DMS153 (cell line): Measurements from ENCODE around the gene THAP2.

Experiments used
- DNase-seq: peaks from one replicate; lab custom pipeline; 2025; lab: John Stamatoyannopoulos, UW

The THAP2 gene

DNA sequence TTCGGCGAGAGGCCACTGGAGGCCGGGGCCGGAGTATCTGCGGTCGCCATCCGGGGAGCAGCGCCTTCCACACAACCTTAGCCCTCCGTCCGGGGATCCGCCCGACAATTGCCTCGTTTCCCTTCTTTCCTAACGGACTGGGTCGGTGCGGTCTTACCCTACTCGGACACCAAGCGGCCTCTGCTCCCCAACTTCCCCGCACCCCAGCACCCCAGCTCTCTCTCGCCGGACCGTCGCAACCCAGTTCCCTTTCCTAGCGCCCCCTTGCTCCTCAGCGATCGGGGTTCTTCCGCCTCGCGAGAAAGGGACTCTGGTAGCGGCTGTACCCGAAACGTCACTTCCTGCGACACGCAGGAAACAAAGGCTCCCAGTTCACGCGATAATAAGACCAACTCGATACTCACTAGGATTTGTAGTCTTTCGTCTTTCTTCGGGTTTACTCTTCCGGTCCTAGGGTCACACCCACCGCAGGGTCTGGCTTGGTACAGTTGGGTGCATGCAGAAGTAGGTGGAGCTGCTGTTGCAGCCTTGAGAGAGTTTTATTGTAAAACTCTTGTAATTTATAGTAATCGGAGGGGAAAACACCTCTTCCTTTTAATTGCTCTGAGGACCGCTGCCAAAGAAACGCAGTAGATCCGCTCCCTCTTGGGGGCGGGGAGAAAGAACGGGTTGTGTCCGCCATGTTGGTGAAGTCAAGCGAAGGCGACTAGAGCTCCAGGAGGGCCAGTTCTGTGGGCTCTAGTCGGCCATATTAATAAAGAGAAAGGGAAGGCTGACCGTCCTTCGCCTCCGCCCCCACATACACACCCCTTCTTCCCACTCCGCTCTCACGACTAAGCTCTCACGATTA is at the start of gene THAP2, which contains the start of gene ZFC3H1:
TSS of gene THAP2 (plus strand) at position 741 of the 850 bp plus-strand sequence. CDS start 209 bp downstream, outside the sequence.
TSS of gene ZFC3H1 (minus strand) at position 288 of the 850 bp plus-strand sequence. CDS start at position 50, 238 bp downstream.
- peak; percentile 99 for DNase-seq

DNA sequence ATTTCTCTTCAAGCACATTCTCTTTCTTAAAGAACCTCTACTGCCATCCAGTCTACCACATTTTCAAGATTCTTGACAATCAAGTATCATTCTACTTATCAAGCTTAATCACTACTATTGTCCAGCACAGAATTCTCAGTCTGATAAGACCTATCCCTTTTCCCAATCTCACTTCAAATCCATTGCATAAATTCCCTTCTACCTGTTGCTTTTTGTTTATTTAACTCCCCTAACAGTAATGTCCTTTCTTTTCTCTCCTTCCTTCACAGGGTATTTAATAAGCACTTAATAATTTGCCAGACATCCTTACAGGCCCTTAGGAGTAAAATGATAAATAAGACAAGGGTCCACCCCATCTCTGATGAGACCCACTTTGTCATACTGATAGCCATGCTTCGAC is 42.2 kb upstream of the THAP2 start:
- no peak for DNase-seq

DNA sequence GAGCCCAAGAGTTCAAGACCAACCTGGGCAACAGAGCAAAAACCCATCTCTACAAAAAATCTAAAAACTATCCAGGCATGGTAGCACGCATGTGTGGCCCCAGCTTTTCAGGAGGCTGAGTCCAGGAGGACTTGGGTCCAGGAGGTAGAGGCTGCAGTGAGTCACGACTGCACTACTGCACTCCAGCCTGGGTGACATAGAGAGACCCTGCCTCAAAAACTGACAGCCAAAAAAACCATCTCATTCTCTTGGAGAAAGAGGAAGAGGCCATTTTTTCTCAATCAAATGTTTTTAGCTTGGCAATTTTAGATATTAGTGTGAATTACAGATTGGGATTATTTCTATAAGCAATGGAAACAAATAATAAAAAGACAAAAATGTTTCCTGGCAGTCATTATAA is 38.6 kb upstream of the THAP2 start:
- no peak for DNase-seq

DNA sequence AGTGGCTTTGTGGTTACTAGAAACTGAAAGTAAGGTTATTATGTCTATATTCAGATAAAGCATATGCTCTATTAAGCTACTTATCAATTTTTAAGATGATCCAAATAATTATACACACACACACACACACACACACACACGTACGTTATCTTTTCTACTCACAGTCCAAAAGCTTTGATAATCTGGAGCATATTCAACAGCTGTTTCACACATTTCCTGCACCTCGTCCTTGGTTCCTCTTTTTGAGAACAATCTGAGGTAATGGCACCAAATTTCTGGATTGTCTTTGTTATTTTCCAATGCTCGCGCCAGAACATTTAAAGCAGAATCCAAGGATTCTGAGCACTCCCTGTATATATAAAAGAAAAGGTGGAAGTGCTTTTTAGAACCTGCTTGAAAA is 38.0 kb upstream of the THAP2 start:
- no peak for DNase-seq

DNA sequence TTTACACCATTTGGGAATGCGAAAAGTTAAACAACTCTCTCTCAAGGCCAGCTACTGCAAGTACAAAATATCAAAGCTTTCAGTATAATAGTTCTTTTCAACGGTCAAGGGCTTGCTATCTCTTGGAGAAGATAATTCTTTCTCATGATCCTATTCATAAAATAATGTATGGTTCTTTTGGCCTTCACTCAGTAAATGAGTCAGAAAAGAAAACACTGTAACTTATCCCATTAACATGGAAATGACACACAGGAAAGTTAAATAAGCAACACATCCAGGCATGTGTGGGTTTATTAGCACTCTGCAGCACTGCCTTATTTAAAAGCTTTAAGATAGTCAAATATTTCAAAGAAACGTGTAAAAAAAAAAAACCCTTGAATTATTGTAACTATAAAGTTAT is 37.3 kb upstream of the THAP2 start:
- DNase-seq: no peak

DNA sequence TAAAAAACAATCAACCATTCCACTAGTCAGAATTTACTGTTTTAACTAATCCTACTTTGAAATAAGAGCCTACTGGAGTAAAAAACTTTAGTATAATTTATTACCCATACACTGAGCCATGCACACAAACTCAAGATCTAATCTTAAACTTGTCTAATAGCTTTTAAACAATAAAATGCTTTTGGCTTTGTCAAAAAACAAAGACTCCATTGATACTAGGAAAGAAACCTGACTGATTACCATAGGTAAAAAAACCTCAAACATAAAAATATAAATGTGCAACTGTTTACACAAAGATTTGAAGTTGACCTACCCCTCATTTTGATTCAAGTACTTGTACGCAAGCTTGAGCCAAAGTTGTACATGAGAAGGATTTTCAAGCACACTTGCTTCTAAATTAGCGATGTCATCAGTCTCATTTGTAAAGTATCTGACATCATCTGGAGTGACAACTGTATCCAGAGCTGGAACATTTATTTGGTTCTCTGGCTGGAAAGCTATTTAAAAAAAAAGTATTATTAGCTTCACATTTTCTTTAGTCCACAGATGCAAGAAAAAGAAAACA is 36.6 kb upstream of the THAP2 start:
- no peak for DNase-seq

DNA sequence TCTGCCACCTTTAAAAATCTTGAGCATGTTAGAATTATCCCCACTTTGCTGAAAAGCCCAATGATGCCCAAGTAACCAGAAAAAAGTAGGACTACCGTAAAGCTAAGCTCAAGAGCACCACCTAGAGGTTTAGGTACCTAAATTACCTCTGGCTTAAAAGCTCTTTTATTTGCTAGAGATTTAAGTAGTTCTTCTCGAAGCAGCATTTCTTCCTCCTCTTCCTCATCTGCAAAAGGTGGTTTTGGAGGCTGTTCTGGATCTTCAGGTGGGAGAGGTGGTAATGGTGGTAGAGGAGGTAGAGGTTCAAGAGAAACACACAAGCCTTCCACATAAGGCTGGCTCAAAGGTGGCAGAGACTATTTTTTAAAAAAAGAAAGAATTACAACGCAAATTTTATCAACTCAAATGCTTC is 27.4 kb upstream of the THAP2 start:
- DNase-seq: peak; percentile 2

DNA sequence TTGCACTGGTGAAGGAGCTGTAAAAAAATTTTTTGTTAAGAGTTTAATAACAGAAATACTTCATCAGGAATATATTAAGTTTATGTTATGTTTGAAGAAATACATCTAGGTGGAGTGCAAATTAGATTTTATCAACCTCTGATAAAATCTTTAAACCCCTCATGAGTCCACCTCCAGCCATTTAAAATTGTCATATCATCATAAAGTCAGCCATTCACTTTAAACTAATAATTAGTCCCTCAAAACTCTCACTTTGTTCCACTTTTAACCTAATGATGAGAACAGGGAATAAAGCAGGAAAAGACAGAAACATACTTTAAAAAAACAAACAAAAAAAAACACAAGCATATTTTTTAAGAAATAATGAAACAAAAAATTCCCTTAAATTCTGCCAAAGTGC is 25.6 kb upstream of the THAP2 start:
- no peak for DNase-seq

DNA sequence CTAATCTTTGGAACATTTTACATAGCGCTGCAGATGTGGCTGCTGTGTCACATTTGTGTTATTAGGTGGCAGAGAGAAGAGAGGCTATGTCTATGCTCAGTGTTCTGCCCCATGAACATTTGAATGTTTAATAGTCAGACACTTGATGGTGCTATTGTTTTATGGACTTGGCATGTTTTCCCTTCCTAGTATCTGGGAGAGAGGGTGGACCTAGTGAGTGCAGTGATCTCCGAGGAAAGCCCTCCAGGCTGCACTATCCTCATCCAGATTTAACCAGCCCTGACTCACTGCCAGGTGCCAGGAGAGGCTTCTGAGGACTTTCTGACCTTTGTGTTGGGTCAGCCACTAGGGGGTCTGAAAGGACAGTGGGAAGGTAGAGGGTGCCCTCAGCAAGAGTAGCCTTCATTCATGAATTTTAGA is 24.8 kb upstream of the THAP2 start:
- no peak for DNase-seq

DNA sequence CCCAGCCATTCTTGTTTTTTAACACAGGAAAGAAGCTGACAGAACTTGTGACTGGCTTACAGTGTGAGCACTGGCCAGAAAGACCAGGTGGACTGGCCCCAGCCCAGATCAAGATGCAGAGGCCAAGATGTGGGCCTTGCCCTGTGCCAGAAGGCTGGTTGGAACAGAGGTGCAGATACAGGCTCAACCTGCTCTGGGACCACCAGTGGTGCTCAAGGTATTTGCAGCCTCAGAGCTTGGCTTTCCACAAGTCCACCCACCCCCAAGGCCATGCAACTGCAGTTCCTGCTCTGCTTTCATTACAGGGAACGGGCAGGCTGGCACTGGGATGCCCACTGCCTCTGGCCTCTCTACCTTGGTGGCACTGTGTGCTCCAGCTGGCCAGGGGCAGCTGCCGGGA is 23.8 kb upstream of the THAP2 start:
- DNase-seq: no peak

DNA sequence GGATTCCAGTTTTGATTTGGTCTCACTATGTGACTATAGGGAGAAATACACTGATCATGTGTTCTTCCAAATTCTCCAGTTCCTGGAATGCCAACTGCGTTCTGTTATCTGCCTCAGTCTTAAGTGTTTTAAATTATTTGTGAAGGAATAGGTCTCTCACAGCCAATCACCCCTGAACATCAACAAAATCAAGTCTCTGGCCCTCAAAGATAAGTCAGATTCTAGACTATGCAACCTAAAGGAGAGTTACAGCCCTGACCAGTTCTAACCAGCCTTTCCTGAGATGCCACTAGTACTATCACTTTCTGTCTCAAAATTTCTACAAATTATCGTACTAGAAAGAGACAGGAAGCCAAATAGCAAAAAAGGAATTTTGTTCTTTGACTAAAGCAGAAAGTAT is 22.7 kb upstream of the THAP2 start:
- no peak for DNase-seq

DNA sequence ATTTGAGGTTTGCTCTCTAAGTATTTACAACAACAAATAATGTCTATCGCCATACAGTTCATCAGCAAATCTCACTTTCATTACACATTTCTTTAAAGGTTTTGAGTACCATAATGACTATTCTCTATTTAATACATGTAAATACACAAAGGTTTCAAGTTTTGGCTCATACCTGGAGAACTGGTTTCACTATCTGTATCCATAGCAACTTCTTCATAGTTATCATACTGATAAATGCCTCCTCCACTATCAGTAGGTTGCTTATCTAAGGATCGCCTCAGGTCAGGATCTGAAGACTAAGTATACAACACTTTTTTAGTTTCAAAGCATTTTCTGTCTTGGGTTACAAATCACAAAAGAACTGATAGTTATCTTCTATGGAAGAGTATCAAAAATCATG is 21.8 kb upstream of the THAP2 start:
- no peak for DNase-seq

DNA sequence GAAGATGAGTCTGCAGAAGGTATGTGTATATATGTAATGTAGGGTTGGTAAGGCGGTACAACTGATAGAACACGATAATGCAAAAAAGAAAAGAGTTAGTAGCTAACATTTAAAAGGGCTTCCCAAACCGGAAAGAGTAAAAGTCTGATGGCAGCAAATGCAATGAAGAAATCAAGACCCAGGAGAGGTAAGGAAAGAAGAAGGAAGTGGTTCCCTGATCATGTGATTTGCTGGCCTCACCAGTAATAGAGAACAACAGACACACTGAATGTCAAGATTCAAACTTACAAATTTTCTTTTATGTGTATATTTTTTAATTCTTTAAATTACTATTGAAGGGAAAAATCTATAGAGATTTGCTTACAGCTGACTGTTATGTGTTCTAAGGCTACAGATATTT is 18.8 kb upstream of the THAP2 start:
- DNase-seq: no peak

DNA sequence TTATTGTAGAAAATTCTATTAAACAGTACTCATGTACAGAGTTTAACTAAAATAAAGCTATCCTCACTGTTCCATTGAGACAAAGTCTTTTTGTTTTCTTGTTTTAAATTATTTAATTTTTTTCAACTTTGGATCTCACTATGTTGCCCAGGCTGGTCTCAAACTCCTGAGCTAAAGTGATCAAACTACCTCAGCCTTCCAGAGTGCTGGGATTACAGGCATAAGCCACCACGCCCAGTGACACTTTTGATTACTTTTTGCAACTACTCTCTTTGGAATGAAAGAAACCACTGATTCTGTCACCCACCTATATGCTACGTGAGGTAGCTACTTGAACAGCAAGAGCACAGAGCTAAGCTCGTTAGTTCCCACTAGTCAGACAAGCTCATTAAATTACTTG is 17.6 kb upstream of the THAP2 start:
- DNase-seq: no peak

DNA sequence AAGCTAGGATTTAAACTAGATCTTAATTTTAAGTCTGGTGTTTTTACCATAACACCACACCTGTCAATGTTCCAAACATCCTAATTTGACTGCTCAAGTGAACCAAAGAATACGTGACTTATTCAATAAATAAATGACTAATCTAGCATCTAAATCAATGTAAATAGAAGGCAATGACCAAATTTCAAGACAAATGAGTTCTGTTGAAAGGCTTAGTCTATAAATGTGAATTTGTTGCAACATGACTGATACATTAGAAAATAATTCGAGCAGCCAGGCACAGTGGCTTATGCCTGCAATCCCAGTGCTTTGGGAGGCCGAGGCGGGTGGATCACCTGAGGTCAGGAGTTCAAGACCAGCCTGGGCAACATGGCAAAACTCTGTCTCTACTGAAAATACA is 15.6 kb upstream of the THAP2 start:
- no peak for DNase-seq

DNA sequence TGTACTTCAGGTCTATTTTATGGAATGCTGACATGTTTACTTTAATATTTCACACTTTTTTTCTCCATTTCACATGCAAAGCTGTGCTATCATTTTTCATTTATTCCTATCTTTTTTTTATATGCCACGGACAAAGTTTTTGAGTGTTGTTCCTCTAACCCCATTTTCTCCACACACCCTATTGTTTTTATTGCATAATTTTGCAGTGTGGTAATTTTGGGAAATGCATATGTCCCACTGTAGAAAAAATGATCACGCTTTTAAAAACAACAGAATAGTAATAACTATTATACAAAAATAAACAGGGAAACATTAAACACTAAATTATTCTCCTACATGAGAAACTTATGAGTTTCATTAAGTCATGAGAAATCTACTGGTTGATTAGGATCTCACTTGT is 14.7 kb upstream of the THAP2 start:
- no peak for DNase-seq

DNA sequence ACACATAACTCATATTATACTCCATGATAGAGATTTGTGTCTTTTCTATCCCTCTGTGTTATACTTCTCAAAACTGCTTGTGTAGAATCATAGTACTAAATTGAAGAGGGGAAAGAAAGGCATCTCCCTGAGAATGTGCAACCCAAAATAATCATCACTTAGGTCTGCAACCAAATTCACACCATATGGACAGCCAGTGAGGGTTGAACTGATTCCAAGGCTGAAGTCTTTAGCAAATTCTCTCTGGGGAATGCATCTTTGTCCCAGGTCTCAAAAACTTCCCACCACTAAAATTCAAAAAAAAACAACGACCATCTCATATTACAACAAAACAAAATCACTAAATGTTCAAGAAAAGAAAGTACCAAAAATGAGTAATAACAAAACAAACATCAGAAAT is 11.4 kb upstream of the THAP2 start:
- DNase-seq: no peak

DNA sequence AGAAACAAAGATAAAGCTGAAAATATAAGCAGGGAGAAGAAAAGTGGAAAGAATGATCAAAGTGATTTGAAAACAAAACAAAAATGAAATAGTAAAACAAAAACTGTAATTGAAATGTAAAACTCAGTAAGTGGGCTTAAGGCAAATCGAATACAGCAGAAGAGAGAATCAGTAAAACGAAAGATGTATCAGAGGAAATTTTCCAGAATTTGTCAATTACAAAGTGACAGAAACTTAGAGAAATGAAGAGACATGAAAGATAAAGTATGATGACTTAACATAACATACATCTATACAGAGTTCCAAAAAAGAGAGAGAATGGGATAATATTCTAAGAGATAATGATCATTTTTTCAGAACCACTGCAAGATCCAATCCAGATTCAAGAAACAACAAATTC is 11.0 kb upstream of the THAP2 start:
- no peak for DNase-seq

DNA sequence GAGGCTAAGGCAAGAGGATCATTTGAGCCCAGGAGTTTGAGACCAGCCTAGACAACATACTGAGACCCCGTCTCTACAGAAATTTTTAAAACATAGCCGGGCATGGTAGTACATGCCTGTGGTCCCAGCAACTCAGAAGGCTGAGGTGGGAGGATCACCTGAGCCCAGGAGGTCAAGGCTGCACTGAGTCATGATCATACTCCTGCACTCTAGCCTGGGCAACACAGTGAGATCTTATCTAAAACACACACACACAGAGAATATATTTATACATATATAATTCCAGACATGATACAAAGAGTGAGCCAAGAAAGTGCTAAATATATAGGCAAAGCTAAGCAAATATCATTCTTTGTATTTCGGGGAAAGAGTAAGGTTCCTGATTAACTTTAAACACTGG is 9.9 kb upstream of the THAP2 start:
- DNase-seq: no peak

DNA sequence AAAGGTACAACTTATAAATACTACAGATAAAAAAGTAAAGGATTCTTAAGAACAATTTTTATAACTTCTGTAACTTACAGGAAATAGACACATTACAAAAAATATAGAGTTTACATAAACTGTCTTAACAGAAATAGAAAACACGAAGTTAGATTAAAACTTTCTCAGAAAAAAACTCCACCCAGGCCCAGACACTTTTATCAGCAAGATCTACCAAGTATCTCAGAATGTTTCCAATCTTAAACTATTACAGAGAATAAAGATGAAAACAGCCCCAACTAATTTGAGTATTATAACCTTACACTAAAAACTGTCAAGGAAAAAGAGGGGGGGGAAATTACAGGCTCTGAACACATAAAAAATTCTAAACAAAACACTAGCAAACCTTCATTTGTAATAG is 8.6 kb upstream of the THAP2 start:
- no peak for DNase-seq

DNA sequence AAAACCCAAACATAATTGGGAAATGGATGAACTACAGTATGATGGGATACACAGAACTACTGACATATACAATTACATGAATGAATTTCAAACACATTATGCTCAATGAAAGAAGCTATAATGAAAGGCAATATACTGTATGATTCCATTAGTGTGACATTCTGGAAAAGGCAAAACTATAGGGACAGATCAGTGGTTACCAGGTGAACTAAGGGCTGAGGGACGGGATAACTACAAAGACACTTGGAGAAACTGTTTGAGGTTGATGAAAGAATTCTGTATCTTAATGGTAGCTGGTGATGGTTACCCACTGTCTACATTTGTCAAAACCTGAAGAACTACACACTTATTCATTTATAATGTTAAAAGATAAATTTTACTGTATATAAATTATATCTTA is 8.2 kb upstream of the THAP2 start:
- DNase-seq: no peak

DNA sequence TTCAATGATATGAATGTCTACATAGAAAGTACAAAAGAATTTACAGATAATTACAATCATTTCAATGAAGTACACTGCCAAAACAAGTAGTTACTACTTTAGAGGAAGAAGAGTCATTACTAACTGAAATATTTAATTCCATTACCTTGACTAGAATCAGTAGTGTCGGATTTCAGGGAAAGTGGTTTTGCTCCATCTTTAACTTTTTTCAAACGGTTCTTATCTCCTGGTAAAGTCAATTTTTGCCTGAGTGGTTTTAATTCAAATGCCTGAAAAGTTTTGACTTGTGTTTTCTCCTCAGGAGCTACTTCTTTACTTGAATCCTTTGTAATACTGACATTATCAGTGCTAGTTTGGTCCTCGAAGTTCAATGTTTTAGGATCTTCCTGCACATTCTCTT is 7.4 kb upstream of the THAP2 start:
- no peak for DNase-seq

DNA sequence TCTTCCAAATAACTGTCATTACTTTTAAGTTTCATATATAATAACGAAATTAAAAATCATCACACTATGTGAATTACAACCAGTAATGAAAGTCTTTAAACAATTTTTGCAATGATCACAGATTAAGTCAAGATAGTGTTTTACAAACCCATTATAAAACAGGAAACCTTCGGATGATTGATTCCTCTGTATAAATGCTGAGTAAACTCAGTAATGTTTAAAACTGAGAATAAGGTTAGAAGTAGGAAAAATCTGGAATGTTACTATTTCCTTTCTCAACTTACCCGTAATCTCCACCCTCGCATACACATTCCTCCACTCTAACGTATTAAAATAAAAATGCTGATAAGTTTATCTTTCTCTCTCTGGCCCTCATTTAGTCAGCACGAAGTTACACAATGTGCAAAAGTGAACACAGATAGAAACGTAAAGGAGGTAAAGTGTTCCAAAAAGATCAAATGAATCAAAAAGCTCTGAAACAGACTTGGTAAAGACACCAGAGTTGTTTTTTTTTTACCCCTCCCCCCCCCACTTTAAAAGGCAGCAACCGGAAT is 2.0 kb upstream of the THAP2 start:
- no peak for DNase-seq
